ENCODE data around the gene PIGQ.

The PIGQ gene

DNA sequence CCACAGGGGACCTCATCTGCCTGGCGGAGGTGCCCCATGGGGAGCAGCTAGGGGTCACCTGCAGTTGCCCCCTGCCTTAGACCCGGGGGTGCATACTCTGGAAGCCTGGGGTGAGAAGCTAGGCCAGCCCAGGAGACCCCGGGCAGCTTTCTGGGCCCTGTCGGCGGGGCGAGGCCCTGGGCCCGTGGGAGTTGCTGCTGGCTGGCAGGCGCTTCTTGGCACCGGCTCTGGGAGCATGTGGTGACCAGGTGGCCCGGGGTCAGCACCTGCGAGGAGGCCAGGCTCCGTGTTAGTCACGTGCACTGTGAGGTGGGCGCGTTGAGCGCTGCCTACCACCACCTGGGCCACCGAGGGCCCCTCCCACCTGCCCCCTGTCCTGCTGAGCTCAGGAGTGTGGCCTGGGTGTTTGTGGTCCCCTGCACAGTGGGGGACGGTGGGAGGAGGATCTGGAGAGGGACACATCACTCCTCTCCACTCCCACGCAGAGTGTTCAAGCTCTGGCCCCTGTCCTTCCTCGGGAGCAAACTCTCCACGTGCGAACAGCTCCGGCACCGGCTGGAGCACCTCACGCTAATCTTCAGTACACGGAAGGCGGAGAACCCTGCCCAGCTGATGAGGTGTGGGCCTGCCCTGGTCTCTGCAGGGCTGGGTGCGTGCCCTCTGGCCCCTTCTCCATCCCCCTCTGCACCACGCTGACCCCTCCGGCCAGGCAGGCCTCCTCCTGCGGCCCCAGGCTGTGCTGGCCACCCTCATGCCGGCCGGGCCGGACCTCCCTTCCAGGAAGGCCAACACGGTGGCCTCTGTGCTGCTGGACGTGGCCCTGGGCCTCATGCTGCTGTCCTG, 5.8 kb downstream of the PIGQ start:
- Histone ChIP-seq H3K9me3 (ENCODE audit: control insufficient read depth, low read length) (no peaks in the 10 kb centered on the region), H3K27ac (ENCODE audit: low read depth, low read length, severe bottlenecking) (no peak overlapping the region), H3K4me3 (ENCODE audit: extremely low read depth, insufficient read depth, low read length, poor library complexity, severe bottlenecking) (no peak overlapping the region), H3K4me1 (ENCODE audit: control insufficient read depth, insufficient read depth, low read length, poor library complexity, severe bottlenecking) (no peaks in the 10 kb centered on the region), H3K36me3 (ENCODE audit: control insufficient read depth, insufficient read depth, low read length) (peaks cover 39% of the 10 kb centered on the region)
- 93 to 94% methylated on average over 28 to 34 of the region's 36 CpGs for WGBS, 2 experiments (ENCODE audit: insufficient coverage in 2 of 2)

DNA sequence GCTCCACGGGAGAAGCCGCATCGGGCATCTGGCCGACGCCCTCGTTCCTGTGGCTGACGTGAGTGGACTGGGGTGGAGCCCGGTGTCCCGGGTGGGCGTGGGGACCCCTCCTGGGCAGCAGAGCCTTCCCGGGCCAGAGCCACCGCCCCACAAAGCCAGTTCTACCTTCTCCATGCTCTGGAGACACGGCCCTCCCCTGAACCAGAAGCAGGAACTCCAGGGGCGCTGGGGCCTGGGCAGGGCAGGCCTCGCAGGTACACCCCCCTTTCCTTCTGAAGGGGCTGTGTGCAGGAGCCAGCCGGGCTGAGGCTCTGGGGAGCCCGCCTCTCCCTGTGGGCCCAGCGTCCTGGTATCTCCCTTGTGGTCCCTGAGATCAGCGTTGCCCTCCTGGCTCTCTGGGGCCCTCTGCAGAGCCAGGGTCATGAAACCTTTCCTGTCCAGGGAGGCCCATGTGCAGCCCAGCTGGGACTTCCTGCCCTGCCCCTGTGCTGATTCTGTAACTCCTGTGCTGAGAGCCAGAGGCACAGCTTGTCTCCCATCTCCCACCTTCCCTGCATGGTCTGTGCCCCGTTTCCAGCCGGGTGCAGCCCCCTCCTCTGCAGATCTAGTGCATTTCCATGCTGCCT, 6.5 kb downstream of the PIGQ start:
- Histone ChIP-seq H3K4me3 (ENCODE audit: extremely low read depth, insufficient read depth, low read length, poor library complexity, severe bottlenecking) (no peak overlapping the region), H3K36me3 (ENCODE audit: control insufficient read depth, insufficient read depth, low read length) (peaks cover 40% of the 10 kb centered on the region), H3K27ac (ENCODE audit: low read depth, low read length, severe bottlenecking) (no peak overlapping the region), H3K4me1 (ENCODE audit: control insufficient read depth, insufficient read depth, low read length, poor library complexity, severe bottlenecking) (no peaks in the 10 kb centered on the region), H3K9me3 (ENCODE audit: control insufficient read depth, low read length) (no peaks in the 10 kb centered on the region)
- 95% methylated on average over 20 to 21 of the region's 21 CpGs for WGBS, 2 experiments (ENCODE audit: insufficient coverage in 2 of 2)

DNA sequence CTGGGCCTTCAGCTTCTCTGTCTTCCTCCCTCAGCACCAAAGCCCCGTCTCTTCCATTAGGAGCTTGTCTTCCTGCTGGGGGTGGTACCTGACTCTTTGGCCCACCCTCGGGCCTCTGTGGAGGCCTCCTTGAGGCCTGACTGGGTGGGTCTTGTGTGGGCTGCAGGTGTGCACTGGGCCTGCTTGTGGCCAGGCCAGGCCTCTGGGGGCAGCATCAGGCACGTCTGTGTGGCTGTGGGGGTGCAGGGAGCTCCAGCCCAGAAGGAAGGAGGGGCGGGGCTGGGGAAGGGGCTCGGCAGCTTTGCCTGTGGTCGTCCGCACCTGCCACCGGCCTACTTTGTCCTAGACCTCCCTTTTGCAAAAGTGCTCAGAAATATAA, 7.0 kb downstream of the PIGQ start:
- WGBS, 2 experiments (ENCODE audit: insufficient coverage in 2 of 2) = 90% methylated on average over 2 of the region's 8 CpGs; no CpG with 5 or more reads in 1 of the 2 experiments
- Histone ChIP-seq H3K4me1 (ENCODE audit: control insufficient read depth, insufficient read depth, low read length, poor library complexity, severe bottlenecking) (no peaks in the 10 kb centered on the region), H3K36me3 (ENCODE audit: control insufficient read depth, insufficient read depth, low read length) (peaks cover 40% of the 10 kb centered on the region), H3K4me3 (ENCODE audit: extremely low read depth, insufficient read depth, low read length, poor library complexity, severe bottlenecking) (no peak overlapping the region), H3K9me3 (ENCODE audit: control insufficient read depth, low read length) (no peaks in the 10 kb centered on the region), H3K27ac (ENCODE audit: low read depth, low read length, severe bottlenecking) (no peak overlapping the region)

DNA sequence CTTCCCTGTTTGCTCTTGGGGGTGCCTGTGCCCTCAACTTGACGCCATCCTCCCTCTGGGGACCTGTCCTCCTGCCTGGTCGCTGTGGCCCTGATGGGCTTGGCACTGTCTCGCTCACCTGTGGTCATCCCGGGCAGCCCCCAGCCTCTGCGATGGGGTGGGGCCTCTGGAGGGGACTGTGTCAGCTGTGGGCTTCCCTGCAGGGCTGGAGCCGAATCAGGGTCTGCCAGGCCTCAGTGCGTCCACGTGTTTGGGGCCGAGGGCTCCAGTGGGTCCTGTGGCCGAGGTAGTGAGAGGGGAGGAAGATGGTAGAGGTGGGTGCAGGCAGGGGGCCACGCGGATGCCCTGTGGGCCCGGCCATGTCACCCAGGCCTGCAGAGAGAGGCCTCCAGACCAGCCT, 8.0 kb downstream of the PIGQ start:
- Histone ChIP-seq H3K9me3 (ENCODE audit: control insufficient read depth, low read length) (no peaks in the 10 kb centered on the region), H3K4me1 (ENCODE audit: control insufficient read depth, insufficient read depth, low read length, poor library complexity, severe bottlenecking) (no peaks in the 10 kb centered on the region), H3K36me3 (ENCODE audit: control insufficient read depth, insufficient read depth, low read length) (peaks cover 40% of the 10 kb centered on the region), H3K27ac (ENCODE audit: low read depth, low read length, severe bottlenecking) (no peak overlapping the region), H3K4me3 (ENCODE audit: extremely low read depth, insufficient read depth, low read length, poor library complexity, severe bottlenecking) (no peak overlapping the region)
- 94 to 96% methylated on average over 8 to 9 of the region's 13 CpGs for WGBS, 2 experiments (ENCODE audit: insufficient coverage in 2 of 2)

DNA sequence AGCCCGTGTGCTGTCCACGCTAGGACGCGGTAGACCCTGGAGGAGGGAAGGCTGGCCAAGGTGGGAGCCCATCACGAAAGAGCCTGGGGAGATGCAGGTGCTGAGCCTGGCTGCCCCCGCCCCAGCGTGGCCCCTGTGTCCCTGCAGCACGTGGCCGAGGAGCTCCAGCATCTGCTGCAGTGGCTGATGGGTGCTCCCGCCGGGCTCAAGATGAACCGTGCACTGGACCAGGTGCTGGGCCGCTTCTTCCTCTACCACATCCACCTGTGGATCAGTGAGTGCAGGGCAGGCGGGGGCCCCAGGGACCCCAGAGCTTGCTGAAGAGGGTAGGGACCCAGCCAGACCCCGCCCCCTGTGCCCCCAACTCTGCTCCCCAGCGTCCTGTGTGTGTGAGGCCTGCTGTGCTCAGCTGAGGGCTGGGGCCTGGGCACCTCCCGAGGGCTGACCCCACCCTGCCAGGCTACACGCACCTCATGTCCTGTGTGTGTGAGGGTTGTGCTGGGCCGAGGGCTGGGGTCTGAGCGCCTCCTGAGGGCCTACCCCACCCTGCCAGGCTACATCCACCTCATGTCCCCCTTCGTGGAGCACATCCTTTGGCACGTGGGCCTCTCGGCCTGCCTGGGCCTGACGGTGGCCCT, 8.6 kb downstream of the PIGQ start:
- no peaks in the 10 kb centered on the region for H3K4me1 ChIP-seq (ENCODE audit: control insufficient read depth, insufficient read depth, low read length, poor library complexity, severe bottlenecking)
- H3K9me3 ChIP-seq (ENCODE audit: control insufficient read depth, low read length) = no peaks in the 10 kb centered on the region
- peaks cover 37% of the 10 kb centered on the region for H3K36me3 ChIP-seq (ENCODE audit: control insufficient read depth, insufficient read depth, low read length)
- 91 to 95% methylated on average over 21 to 22 of the region's 24 CpGs for WGBS, 2 experiments (ENCODE audit: insufficient coverage in 2 of 2)
- no peak overlapping the region for H3K27ac ChIP-seq (ENCODE audit: low read depth, low read length, severe bottlenecking)
- no peak overlapping the region for H3K4me3 ChIP-seq (ENCODE audit: extremely low read depth, insufficient read depth, low read length, poor library complexity, severe bottlenecking)

DNA sequence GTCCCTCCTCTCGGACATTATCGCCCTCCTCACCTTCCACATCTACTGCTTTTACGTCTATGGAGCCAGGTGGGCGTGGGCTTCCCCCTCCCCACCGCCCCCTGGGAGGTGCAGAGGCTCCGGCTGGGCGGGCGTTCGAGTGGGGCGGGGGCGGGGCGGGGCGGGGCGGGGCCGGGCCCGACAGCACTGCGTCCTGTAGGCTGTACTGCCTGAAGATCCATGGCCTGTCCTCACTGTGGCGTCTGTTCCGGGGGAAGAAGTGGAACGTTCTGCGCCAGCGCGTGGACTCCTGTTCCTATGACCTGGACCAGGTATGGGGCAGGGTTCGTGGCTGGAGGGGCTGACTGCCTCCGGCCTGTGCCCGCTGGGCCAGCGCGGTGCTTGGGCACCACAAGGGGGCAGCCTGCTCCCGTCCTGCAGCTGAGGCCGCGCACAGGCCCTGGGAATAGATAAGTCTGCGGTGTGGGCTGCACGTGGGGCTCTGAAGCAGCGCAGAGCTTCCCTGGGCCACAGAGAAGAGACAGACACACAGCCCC, 9.2 kb downstream of the PIGQ start:
- no peaks in the 10 kb centered on the region for H3K4me1 ChIP-seq (ENCODE audit: control insufficient read depth, insufficient read depth, low read length, poor library complexity, severe bottlenecking)
- WGBS, 2 experiments (ENCODE audit: insufficient coverage in 2 of 2) = 34 to 39% methylated on average over 19 to 24 of the region's 34 CpGs
- H3K9me3 ChIP-seq (ENCODE audit: control insufficient read depth, low read length) = no peaks in the 10 kb centered on the region
- no peak overlapping the region for H3K4me3 ChIP-seq (ENCODE audit: extremely low read depth, insufficient read depth, low read length, poor library complexity, severe bottlenecking)
- H3K27ac ChIP-seq (ENCODE audit: low read depth, low read length, severe bottlenecking) = no peak overlapping the region
- H3K36me3 ChIP-seq (ENCODE audit: control insufficient read depth, insufficient read depth, low read length) = peaks cover 31% of the 10 kb centered on the region

DNA sequence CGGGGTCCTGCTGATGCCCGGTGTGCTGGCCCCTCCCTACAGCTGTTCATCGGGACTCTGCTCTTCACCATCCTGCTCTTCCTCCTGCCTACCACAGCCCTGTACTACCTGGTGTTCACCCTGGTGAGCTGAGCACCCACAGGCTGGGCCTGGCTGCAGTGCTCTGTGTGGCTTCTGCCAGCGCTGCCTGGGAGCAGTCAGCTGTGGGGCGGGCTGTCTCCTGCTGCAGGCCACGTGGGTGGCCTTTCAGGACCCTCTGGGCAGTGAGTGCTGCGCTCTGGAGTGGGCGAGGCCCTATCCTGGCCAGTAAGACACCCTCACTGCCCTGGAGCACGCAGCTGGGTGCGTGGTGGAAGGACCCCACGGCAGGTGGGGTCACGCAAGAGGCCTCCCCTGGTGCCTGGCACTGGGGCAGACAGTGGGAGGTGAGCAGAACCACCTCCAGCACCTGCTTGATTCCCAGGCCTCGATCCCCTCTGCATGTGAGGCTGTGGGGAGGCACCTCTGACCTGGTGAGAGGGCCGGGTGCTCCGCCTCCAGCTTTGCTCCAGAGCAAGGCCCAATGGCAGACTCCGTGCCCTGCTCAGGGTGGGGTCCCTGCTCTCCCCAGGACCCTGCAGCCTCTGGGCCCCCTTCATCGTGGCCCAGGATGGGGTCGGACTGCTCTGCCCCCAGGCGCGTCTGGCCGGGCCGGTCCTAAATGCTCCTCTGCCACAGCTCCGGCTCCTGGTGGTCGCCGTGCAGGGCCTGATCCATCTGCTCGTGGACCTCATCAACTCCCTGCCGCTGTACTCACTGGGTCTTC, 10.6 kb downstream of the PIGQ start:
- WGBS, 2 experiments (ENCODE audit: insufficient coverage in 2 of 2) = 95 to 96% methylated on average over 26 to 27 of the region's 27 CpGs
- Histone ChIP-seq H3K4me3 (ENCODE audit: extremely low read depth, insufficient read depth, low read length, poor library complexity, severe bottlenecking) (no peak overlapping the region), H3K9me3 (ENCODE audit: control insufficient read depth, low read length) (no peaks in the 10 kb centered on the region), H3K36me3 (ENCODE audit: control insufficient read depth, insufficient read depth, low read length) (peaks cover 19% of the 10 kb centered on the region), H3K4me1 (ENCODE audit: control insufficient read depth, insufficient read depth, low read length, poor library complexity, severe bottlenecking) (no peaks in the 10 kb centered on the region), H3K27ac (ENCODE audit: low read depth, low read length, severe bottlenecking) (no peak overlapping the region)

DNA sequence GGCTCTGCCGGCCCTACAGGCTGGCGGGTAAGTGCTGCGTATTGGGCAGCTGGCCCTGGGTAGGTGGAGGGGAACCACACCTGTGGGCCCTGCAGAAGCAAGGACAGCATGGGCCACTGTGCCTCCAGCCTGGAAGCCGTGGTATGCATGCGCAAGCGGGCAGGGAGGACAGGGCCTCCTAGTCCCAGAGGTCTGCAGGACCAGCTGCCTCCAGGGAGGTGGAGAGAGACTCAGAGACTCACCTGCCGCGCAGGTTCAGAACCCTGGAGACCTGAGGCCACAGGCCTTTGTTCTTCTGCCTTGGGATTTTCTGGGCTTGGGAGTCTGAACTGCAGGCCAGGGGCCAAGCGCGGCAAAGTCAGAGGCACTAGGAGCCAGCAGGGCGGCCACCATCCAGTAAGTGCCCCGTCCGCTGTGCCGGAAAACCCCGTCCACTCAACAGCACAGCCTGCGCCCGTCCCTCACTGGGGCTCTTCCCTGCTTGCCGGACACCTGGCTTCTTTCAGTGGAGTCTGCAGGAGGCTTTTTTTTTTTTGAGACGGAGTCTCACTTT, 11.3 kb downstream of the PIGQ start:
- Histone ChIP-seq H3K4me3 (ENCODE audit: extremely low read depth, insufficient read depth, low read length, poor library complexity, severe bottlenecking) (no peak overlapping the region), H3K9me3 (ENCODE audit: control insufficient read depth, low read length) (no peaks in the 10 kb centered on the region), H3K4me1 (ENCODE audit: control insufficient read depth, insufficient read depth, low read length, poor library complexity, severe bottlenecking) (no peaks in the 10 kb centered on the region), H3K36me3 (ENCODE audit: control insufficient read depth, insufficient read depth, low read length) (peaks cover 12% of the 10 kb centered on the region), H3K27ac (ENCODE audit: low read depth, low read length, severe bottlenecking) (no peak overlapping the region)
- 97 to 98% methylated on average over 16 to 17 of the region's 19 CpGs for WGBS, 2 experiments (ENCODE audit: insufficient coverage in 2 of 2)

DNA sequence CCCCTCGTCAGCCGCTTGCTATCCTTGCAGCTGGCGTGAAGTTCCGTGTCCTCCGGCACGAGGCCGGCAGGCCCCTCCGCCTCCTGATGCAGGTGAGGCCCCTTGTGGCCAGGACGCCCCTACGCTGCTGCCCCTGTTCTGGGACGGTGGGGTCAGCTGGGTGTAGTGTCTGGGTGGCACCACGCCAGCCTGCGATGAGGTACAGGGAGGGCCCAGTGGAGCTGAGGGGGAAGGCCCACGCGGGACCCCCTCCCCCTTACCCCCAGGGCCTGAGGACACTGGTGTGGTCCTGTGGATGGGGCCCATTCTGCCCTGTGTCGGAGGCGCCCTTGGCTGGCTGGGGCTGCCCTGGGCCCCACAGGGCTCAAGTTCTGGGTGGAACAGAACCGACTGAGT, 12.4 kb downstream of the PIGQ start:
- Histone ChIP-seq H3K27ac (ENCODE audit: low read depth, low read length, severe bottlenecking) (no peak overlapping the region), H3K4me3 (ENCODE audit: extremely low read depth, insufficient read depth, low read length, poor library complexity, severe bottlenecking) (no peak overlapping the region), H3K9me3 (ENCODE audit: control insufficient read depth, low read length) (no peaks in the 10 kb centered on the region), H3K36me3 (ENCODE audit: control insufficient read depth, insufficient read depth, low read length) (peaks cover 7% of the 10 kb centered on the region), H3K4me1 (ENCODE audit: control insufficient read depth, insufficient read depth, low read length, poor library complexity, severe bottlenecking) (no peaks in the 10 kb centered on the region)
- 95 to 96% methylated on average over 2 to 12 of the region's 18 CpGs for WGBS, 2 experiments (ENCODE audit: insufficient coverage in 2 of 2)

All from mesodermal cell (in vitro differentiated cells).